Measurements from ENCODE around the gene CHCHD6.

DNA sequence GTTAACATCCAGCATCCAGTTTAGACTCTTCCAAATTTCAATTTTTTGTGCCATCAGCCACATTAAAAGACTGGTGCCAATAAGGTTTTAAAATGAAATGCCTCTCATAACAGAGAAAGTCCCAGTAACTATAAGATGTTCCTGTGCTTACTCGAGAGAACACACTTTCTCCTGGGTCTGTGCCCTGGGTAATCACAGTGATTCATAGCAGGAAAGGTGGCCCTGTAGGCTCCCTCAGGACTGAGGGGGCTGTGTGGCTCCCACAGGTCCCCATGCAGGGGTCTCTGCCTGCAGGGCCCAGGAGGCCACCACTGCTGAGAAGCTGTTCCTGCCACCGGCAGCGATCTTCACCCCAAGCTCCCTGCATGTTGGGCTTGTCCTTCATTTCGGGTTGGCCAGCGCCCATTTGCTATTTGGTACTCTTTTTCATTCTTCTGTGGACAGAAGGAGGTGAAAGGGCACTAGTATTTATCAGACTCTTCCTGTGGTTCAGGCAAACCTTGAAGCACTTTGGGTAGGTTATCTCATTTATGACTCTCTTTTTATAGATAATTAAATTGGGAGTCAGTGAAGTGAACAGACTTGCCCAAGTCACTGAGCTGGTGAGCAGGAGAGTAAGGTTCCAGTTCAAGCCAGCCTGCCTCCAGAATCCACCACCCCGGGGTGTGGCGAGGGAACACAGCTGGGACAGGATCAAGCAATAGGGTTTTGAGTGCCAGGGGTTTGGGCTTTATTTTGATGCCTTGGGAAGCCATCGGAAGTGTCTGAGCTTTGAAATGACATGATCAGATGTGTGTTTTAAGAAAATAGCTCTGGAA, 234.7 kb downstream of the CHCHD6 start:
- TF ChIP-seq, protein P1, sequence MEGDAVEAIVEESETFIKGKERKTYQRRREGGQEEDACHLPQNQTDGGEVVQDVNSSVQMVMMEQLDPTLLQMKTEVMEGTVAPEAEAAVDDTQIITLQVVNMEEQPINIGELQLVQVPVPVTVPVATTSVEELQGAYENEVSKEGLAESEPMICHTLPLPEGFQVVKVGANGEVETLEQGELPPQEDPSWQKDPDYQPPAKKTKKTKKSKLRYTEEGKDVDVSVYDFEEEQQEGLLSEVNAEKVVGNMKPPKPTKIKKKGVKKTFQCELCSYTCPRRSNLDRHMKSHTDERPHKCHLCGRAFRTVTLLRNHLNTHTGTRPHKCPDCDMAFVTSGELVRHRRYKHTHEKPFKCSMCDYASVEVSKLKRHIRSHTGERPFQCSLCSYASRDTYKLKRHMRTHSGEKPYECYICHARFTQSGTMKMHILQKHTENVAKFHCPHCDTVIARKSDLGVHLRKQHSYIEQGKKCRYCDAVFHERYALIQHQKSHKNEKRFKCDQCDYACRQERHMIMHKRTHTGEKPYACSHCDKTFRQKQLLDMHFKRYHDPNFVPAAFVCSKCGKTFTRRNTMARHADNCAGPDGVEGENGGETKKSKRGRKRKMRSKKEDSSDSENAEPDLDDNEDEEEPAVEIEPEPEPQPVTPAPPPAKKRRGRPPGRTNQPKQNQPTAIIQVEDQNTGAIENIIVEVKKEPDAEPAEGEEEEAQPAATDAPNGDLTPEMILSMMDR (IDR thresholded peaks at IDR 0.05; ENCODE audit: insufficient read depth, low read length, poor library complexity, severe bottlenecking), result no peak
- TF ChIP-seq EZH2phosphoT487 (conservative IDR thresholded peaks at IDR 0.05; ENCODE audit: low read length), result no peak
